Lung (tissue), 12 donors: Measurements from ENCODE around the gene NAA35. TPM values are rescaled to one million over a fixed set of nuclear protein-coding genes. Genes with fewer than 3 reads are reported as not detected.

Experiments
- ATAC-seq: fragments of 200-7000 bp; cut with Tn5 transposase; one replicate; pipeline ENCODE4 v1.9.1; 2020; ENCODE audit warnings: moderate number of reproducible peaks; ENCODE audit not compliant: insufficient read depth, low FRiP score
- DNase-seq, 3 donors: peaks; one replicate each; pipeline ENCODE4 v3.0.0-alpha.2; 2013 to 2017
- H3K27ac ChIP-seq, 2 donors: one replicate each; pipeline ENCODE4 v1.5.1; 2013; ENCODE audit warnings: mild to moderate bottlenecking in 2 of 2, moderate library complexity in 2 of 2, control low read depth in 1 of 2, inconsistent platforms in 1 of 2, low read depth in 1 of 2, low read length in 1 of 2
- H3K27me3 ChIP-seq, 3 donors: one replicate each; pipeline ENCODE4 v1.5.1; 2013; ENCODE audit warnings: low read length in 2 of 3; ENCODE audit not compliant: control insufficient read depth in 3 of 3, insufficient read depth in 3 of 3
- H3K36me3 ChIP-seq, 4 donors: one replicate each; pipeline ENCODE4 v1.5.1; 2013; ENCODE audit warnings: low read length in 4 of 4, mild to moderate bottlenecking in 1 of 4, moderate library complexity in 1 of 4; ENCODE audit not compliant: control insufficient read depth in 4 of 4, insufficient read depth in 4 of 4
- H3K4me1 ChIP-seq, 5 donors: one replicate each; pipeline ENCODE4 v1.5.1; 2013; ENCODE audit warnings: low read length in 5 of 5, mild to moderate bottlenecking in 2 of 5, moderate library complexity in 1 of 5; ENCODE audit not compliant: control insufficient read depth in 5 of 5, insufficient read depth in 5 of 5
- H3K4me3 ChIP-seq: one replicate; pipeline ENCODE4 v1.5.1; 2013; ENCODE audit warnings: mild to moderate bottlenecking, control low read depth, moderate library complexity
- H3K9ac ChIP-seq, 2 donors: one replicate each; pipeline ENCODE4 v1.5.1; 2013; ENCODE audit warnings: low read length in 2 of 2, control low read depth in 1 of 2; ENCODE audit not compliant: insufficient read depth in 1 of 2
- H3K9me3 ChIP-seq, 4 donors: one replicate each; pipeline ENCODE4 v1.5.1; 2013; ENCODE audit warnings: low read length in 3 of 4, mild to moderate bottlenecking in 1 of 4, moderate library complexity in 1 of 4; ENCODE audit not compliant: control insufficient read depth in 4 of 4, insufficient read depth in 3 of 4
- WGBS, 2 donors: extraction: QIAGEN DNeasy Blood & Tissue Kit; methylation state at CpG; one replicate each; pipeline ENCODE4 v1.1.7; 2013; 5-methylcytosine and 5-hydroxymethylcytosine counted together
- polyA plus RNA-seq, 2 donors: library from polyadenylated mRNA; stranded (reverse); fragments of 200-250 nt; gene quantifications; one replicate each; pipeline ENCODE4 v1.2.1, GENCODE V29; 2013
- total RNA-seq, 2 donors: library from RNA; depleted of rRNA in 1 of 2; stranded (reverse); fragments of >200 nt in 1 of 2; gene quantifications; one replicate each; pipeline ENCODE4 v1.2.1, GENCODE V29; 2014 to 2021
- TF ChIP-seq, protein P1 (sequence below): IDR thresholded peaks from 2 replicates; pipeline ENCODE4 v1.5.1; 2012; ENCODE audit warnings: mild to moderate bottlenecking; ENCODE audit errors: control extremely low read depth, extremely low read depth
- donor health status: control.
- donor health status: control.
- donor health status: Bipolar disorder and iron deficiency.
- donor health status: healthy.
- donor health status: DM: yes; HTN: yes; CAD: no.

The NAA35 gene
- total and polyA plus RNA-seq, 4 donors: 6.8 to 33.9 (median 16.2) TPM

DNA sequence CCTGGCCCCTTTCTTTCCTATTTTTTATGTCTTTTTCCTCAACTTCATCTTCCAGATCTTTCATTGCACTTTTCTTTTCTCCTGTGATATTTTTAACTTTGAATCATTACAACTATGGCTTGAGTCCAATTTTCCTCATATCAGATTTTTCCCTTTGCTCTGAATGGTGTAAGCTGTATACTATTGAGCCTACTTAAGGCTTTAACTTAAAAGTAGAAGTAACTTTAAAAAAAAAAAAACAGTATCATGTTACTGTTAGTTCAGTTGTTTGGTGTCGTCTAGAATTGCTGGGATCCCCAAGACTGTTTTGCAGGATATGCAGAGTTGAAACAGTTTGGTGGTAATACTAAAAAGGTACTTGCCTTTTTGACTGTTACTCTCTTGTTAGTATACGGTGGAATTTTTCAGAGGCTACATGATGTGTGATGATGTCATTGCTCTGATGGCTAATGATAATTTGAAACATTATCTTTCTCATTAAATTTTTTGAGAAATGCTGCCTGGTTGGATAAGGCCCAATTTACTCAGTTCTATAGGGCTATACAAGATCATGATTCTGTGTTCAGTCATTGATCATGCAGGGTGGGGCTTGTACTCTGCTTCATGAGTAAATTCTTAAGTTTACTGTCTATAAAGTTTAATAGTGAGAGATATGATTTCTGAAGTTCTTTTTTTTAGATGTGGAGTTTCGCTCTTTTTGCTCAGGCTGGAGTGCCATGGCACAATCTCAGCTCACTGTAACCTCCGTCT lies 8.8 kb downstream of the NAA35 start:
- Histone ChIP-seq H3K4me3 (no peak overlapping the region), H3K27me3 (no peaks in the 10 kb centered on the region), H3K9ac (no peak overlapping the region), H3K9me3 (no peaks in the 10 kb centered on the region), H3K27ac (no peak overlapping the region), H3K36me3 (peaks cover 3 to 11% (median 7%) of the 10 kb centered on the region in 4 donors), H3K4me1 (peaks cover 0 to 11% (median 1%) of the 10 kb centered on the region in 5 donors)
- ATAC-seq (no peak), DNase-seq (peak in 2 of 3 donors; percentile 28 to 62)
- WGBS, 2 donors: 79 to 82% methylated on average over 4 of the region's 4 CpGs
- TF ChIP-seq, protein P1, sequence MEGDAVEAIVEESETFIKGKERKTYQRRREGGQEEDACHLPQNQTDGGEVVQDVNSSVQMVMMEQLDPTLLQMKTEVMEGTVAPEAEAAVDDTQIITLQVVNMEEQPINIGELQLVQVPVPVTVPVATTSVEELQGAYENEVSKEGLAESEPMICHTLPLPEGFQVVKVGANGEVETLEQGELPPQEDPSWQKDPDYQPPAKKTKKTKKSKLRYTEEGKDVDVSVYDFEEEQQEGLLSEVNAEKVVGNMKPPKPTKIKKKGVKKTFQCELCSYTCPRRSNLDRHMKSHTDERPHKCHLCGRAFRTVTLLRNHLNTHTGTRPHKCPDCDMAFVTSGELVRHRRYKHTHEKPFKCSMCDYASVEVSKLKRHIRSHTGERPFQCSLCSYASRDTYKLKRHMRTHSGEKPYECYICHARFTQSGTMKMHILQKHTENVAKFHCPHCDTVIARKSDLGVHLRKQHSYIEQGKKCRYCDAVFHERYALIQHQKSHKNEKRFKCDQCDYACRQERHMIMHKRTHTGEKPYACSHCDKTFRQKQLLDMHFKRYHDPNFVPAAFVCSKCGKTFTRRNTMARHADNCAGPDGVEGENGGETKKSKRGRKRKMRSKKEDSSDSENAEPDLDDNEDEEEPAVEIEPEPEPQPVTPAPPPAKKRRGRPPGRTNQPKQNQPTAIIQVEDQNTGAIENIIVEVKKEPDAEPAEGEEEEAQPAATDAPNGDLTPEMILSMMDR: no peak

DNA sequence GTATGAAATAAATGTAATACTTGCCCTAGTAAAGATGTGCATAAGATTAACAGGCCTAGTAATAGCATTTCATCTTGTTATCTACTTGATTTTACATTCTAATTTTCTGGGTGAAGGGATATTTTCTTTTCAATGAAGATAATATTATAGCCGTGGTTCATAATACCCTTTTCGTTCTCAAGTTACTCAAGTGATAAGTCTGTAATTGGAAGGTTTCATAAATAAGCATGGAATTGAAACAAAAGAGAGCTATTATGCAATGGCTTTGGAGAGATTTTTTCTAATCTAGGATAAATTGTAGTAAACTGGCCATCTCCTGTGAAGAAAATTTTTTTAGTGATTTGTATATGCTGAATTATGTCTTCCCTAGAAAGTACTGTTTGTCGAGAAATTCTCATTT lies 19.0 kb downstream of the NAA35 start:
- H3K4me1 ChIP-seq: peaks cover 0 to 12% (median 9%) of the 10 kb centered on the region in 5 donors
- TF ChIP-seq, protein P1: no peak
- no peak overlapping the region for H3K27ac ChIP-seq
- DNase-seq (peak in 2 of 3 donors; percentile 4 to 18), ATAC-seq (no peak)
- no peak overlapping the region for H3K9ac ChIP-seq
- H3K36me3 ChIP-seq: peaks cover 5 to 31% (median 19%) of the 10 kb centered on the region in 4 donors
- no peaks in the 10 kb centered on the region for H3K9me3 ChIP-seq
- H3K27me3 ChIP-seq: no peaks in the 10 kb centered on the region
- WGBS, 2 donors: 87 to 93% methylated on average over 3 of the region's 3 CpGs
- no peak overlapping the region for H3K4me3 ChIP-seq

DNA sequence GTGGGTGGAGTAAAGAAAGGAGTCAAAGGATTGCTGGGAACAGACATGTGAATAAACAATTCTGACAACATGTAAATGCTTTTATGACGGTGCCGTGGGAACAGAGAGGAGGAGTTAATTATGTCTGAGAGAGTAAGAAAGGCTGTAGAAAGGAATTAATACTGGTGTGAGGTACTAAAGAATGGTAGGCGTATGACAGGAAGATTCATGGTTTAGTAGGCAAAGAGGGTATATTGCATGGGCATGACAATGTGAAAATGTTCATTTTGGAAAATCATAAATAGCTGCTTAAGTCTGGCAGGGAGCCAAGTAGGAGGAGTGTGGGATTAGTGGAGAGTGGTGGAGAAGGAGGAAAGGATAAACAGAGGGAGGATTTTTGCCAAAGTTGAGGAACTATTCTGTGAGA lies 19.7 kb downstream of the NAA35 start:
- ATAC-seq: no peak
- WGBS, 2 donors: 66 to 77% methylated on average over 3 of the region's 3 CpGs

More for the DNA sequence above, 19.7 kb downstream of the NAA35 start:
- Histone ChIP-seq H3K9ac (peak overlapping the region in 1 of 2 donors; percentile 40), H3K27ac (no peak overlapping the region), H3K27me3 (no peaks in the 10 kb centered on the region), H3K4me3 (no peak overlapping the region), H3K4me1 (peaks cover 0 to 12% (median 9%) of the 10 kb centered on the region in 5 donors), H3K36me3 (peaks cover 8 to 36% (median 21%) of the 10 kb centered on the region in 4 donors), H3K9me3 (no peaks in the 10 kb centered on the region)
- TF ChIP-seq, protein P1: no peak
- DNase-seq: peak; percentile 41 to 82 (median 79)
